ENCODE data around the gene PPIB.

- TF ChIP-seq GATA2 (IDR thresholded peaks at IDR 0.05; ENCODE audit: low read depth, low read length): no peak
- TF ChIP-seq GATA3 (IDR thresholded peaks at IDR 0.05; ENCODE audit: low read depth, low read length): no peak
Measured at GRCh38 chr15:64111679-64112050, 51.2 kb downstream of the PPIB start.
